SK-N-SH (cell line): ENCODE measurements around the gene KCNF1.

ENCODE experiments used
- EP300 ChIP-seq, 2 experiments: IDR thresholded peaks; 2 replicates each; pipeline versions ENCODE4 v1.4.0 to v1.6.1; 2012; ENCODE audit warnings: borderline replicate concordance in 1 of 2, low read depth in 1 of 2, low read length in 1 of 2
- FOXM1 ChIP-seq: IDR thresholded peaks from 2 replicates; pipeline ENCODE4 v1.4.0; 2012; ENCODE audit warnings: low read depth, mild to moderate bottlenecking
- GATA2 ChIP-seq: sonication (generic); formaldehyde crosslinking; IDR thresholded peaks from 2 replicates; pipeline ENCODE4 v1.5.0; 2020; ENCODE audit warnings: mild to moderate bottlenecking, missing genetic modification reagents
- NFIC ChIP-seq: IDR thresholded peaks from 2 replicates; pipeline ENCODE4 v1.4.0; 2012; ENCODE audit warnings: borderline replicate concordance
- POLR2AphosphoS5 ChIP-seq: IDR thresholded peaks from 2 replicates; pipeline ENCODE4 v1.6.1; 2012; ENCODE audit warnings: low read depth, low read length
- RCOR1 ChIP-seq: fragments of 150-350 bp; IDR thresholded peaks from 2 replicates; pipeline ENCODE4 v1.6.1; 2017; ENCODE audit warnings: antibody characterized with exemption, low read length
- RFX5 ChIP-seq: IDR thresholded peaks from 2 replicates; pipeline ENCODE4 v1.6.1; 2012; ENCODE audit warnings: mild to moderate bottlenecking, improper control_type of control experiment, low read length
- TCF12 ChIP-seq: IDR thresholded peaks from 2 replicates; pipeline ENCODE4 v1.4.0; 2012
- YY1 ChIP-seq: IDR thresholded peaks from 2 replicates; pipeline ENCODE4 v1.4.0; 2012; ENCODE audit warnings: low read depth, mild to moderate bottlenecking
- TF ChIP-seq, protein P1 (sequence below): fragments of 200-600 bp; sonication (generic); IDR thresholded peaks from 2 replicates; pipeline ENCODE4 v1.6.1; 2017; ENCODE audit warnings: antibody characterized with exemption, mild to moderate bottlenecking, moderate library complexity
- TF ChIP-seq, protein P2 (sequence below): IDR thresholded peaks from 2 replicates; pipeline ENCODE4; 2012
- TF ChIP-seq, protein P3 (sequence below): IDR thresholded peaks from 2 replicates; pipeline ENCODE4 v1.4.0; 2012; ENCODE audit warnings: low read depth

DNA sequence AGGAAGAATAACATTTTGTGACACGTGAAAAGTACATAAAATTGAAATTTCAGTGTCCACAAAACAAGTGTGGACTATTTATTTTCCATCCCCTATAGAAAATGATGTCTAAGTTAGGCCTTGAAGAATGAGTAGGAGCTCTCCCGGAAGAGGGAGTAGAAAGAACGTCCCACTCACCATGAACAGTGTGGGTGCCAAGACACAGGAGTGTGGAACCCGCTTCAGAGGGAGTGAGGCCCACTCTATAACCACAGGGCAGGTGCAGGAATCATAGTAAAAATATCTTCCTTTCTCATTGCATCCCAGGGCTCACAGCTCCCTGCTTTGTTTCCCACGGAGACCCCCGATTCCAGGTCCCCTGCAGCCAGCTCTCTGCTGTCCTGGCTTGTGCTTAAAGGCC is 5.2 kb downstream of the KCNF1 start:
- TF ChIP-seq, protein P1, sequence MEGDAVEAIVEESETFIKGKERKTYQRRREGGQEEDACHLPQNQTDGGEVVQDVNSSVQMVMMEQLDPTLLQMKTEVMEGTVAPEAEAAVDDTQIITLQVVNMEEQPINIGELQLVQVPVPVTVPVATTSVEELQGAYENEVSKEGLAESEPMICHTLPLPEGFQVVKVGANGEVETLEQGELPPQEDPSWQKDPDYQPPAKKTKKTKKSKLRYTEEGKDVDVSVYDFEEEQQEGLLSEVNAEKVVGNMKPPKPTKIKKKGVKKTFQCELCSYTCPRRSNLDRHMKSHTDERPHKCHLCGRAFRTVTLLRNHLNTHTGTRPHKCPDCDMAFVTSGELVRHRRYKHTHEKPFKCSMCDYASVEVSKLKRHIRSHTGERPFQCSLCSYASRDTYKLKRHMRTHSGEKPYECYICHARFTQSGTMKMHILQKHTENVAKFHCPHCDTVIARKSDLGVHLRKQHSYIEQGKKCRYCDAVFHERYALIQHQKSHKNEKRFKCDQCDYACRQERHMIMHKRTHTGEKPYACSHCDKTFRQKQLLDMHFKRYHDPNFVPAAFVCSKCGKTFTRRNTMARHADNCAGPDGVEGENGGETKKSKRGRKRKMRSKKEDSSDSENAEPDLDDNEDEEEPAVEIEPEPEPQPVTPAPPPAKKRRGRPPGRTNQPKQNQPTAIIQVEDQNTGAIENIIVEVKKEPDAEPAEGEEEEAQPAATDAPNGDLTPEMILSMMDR, result no peak
- TF ChIP-seq FOXM1 (no peak), RCOR1 (no peak), GATA2 (CRISPR knock-in tag) (no peak), POLR2AphosphoS5 (no peak), NFIC (no peak), EP300 (IDR thresholded peaks at IDR 0.05; ENCODE audit: borderline replicate concordance in 1 of 2, low read depth in 1 of 2, low read length in 1 of 2) (no peak), YY1 (no peak), TCF12 (no peak), RFX5 (no peak)
- TF ChIP-seq, protein P2, sequence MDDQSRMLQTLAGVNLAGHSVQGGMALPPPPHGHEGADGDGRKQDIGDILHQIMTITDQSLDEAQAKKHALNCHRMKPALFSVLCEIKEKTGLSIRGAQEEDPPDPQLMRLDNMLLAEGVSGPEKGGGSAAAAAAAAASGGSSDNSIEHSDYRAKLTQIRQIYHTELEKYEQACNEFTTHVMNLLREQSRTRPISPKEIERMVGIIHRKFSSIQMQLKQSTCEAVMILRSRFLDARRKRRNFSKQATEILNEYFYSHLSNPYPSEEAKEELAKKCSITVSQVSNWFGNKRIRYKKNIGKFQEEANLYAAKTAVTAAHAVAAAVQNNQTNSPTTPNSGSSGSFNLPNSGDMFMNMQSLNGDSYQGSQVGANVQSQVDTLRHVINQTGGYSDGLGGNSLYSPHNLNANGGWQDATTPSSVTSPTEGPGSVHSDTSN, result no peak
- TF ChIP-seq, protein P3, sequence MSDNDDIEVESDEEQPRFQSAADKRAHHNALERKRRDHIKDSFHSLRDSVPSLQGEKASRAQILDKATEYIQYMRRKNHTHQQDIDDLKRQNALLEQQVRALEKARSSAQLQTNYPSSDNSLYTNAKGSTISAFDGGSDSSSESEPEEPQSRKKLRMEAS, result no peak
